GM12892 (cell line): ENCODE results near the gene BPIFB4.

Source experiments
- POLR2A ChIP-seq: IDR thresholded peaks from 2 replicates; pipeline ENCODE4 v1.6.1; 2011; ENCODE audit warnings: low read depth, low read length, control low read depth
- POLR2AphosphoS5 ChIP-seq: IDR thresholded peaks from 2 replicates; pipeline ENCODE4 v1.6.1; 2011; ENCODE audit warnings: low read depth, low read length, control low read depth
- TAF1 ChIP-seq: IDR thresholded peaks from 2 replicates; pipeline ENCODE4 v1.6.1; 2011; ENCODE audit warnings: low read depth, mild to moderate bottlenecking, control low read depth, low read length, borderline replicate concordance

GRCh38 chr20:33079259-33079658 is at the start of gene BPIFB4:
- TF ChIP-seq POLR2AphosphoS5, result no peak
- TF ChIP-seq TAF1, result no peak
- TF ChIP-seq POLR2A, result no peak
